GM12878 (cell line): ENCODE measurements around the gene GPR68. TPM values are rescaled to one million over a fixed set of nuclear protein-coding genes. Genes with fewer than 3 reads are reported as not detected.

Source experiments
- ATAC-seq: fragments of 200-7000 bp; cut with Tn5 transposase; 3 replicates; pipeline ENCODE4 v1.9.1; 2020; ENCODE audit warnings: mild to moderate bottlenecking, moderate library complexity
- BruUV-seq: library from RNA; stranded (reverse); fragments of 400-500 nt; replicated peaks from 2 replicates; lab custom pipeline; 2021; lab: Mats Ljungman, UMichigan
- CTCF ChIA-PET: fragments of 300-600 bp; sonication (Branson Sonifier 250); formaldehyde crosslinking; extraction: SDS; loops from one replicate; lab custom pipeline; 2021; ENCODE audit warnings: inconsistent platforms; lab: Yijun Ruan, JAX
- POLR2A ChIA-PET: fragments of 350-600 bp; formaldehyde crosslinking; extraction: SDS; loops from one replicate; lab custom pipeline; 2021; ENCODE audit warnings: inconsistent platforms; lab: Charles Lee
- RAD21 ChIA-PET: fragments of 300-600 bp; sonication (Branson Sonifier 250); formaldehyde crosslinking; loops from one replicate; lab custom pipeline; 2023; ENCODE audit warnings: antibody characterized with exemption; ENCODE audit not compliant: unreplicated experiment; lab: Charles Lee
- SMC1A ChIA-PET: fragments of 300-600 bp; sonication (Branson Sonifier 250); formaldehyde crosslinking; loops from one replicate; lab custom pipeline; 2023; ENCODE audit not compliant: unreplicated experiment, uncharacterized antibody; lab: Charles Lee
- DNase-seq: peaks from one replicate; pipeline ENCODE4 v3.0.0-alpha.2; 2011; ENCODE audit warnings: low read depth, low spot score
- FAIRE-seq: peaks from 3 replicates; lab custom pipeline; 2011; peaks lifted over from hg19 to GRCh38; lab: Jason Lieb, UNC
- H2AFZ ChIP-seq: 2 replicates; pipeline ENCODE4 v1.6.0; 2011; ENCODE audit warnings: low read depth, low read length, control low read depth; ENCODE audit not compliant: control insufficient read depth
- H3K27ac ChIP-seq: 2 replicates; pipeline ENCODE4 v1.5.1; 2011; ENCODE audit warnings: control low read depth; ENCODE audit not compliant: control insufficient read depth, insufficient read depth
- H3K27me3 ChIP-seq, 2 experiments: replicated peaks in 1 of 2; 2 replicates each; pipeline versions ENCODE4 v1.6.0 to v1.6.1; 2011; ENCODE audit warnings: low read length in 1 of 2; ENCODE audit not compliant: control insufficient read depth in 2 of 2, insufficient read depth in 2 of 2
- H3K36me3 ChIP-seq, 2 experiments: 2 replicates each; pipeline ENCODE4 v1.5.1; 2011; ENCODE audit warnings: low read length in 1 of 2; ENCODE audit not compliant: control insufficient read depth in 2 of 2, insufficient read depth in 2 of 2
- H3K4me1 ChIP-seq: 2 replicates; pipeline ENCODE4 v1.6.1; 2011; ENCODE audit warnings: mild to moderate bottlenecking, low read length, moderate library complexity, mixed read lengths; ENCODE audit not compliant: control insufficient read depth, insufficient read depth
- H3K4me2 ChIP-seq: 2 replicates; pipeline ENCODE4 v1.6.0; 2011; ENCODE audit warnings: control low read depth; ENCODE audit not compliant: control insufficient read depth, insufficient read depth
- H3K4me3 ChIP-seq: fragments of 200-600 bp; sonication (generic); 2 replicates; pipeline ENCODE4 v1.5.1; 2016
- H3K79me2 ChIP-seq: 2 replicates; pipeline ENCODE4 v1.6.0; 2011; ENCODE audit warnings: low read length; ENCODE audit not compliant: control insufficient read depth, insufficient read depth
- H3K9ac ChIP-seq: 2 replicates; pipeline ENCODE4 v1.8.0; 2011; ENCODE audit warnings: low read length, control low read depth, mixed read lengths; ENCODE audit not compliant: control insufficient read depth, insufficient read depth
- H3K9me3 ChIP-seq: replicated peaks from 3 replicates; pipeline ENCODE4 v1.5.1; 2011; ENCODE audit warnings: mild to moderate bottlenecking, low read length; ENCODE audit not compliant: control insufficient read depth, insufficient read depth
- H4K20me1 ChIP-seq: 2 replicates; pipeline ENCODE4 v1.6.0; 2011; ENCODE audit not compliant: control insufficient read depth, insufficient read depth
- CREM ChIP-seq: IDR thresholded peaks from 2 replicates; pipeline ENCODE4 v1.6.1; 2014; ENCODE audit warnings: antibody characterized with exemption, low read depth
- MTA3 ChIP-seq: IDR thresholded peaks from 2 replicates; pipeline ENCODE4 v1.6.1; 2012; ENCODE audit warnings: low read length, inconsistent platforms, borderline replicate concordance
- RUNX3 ChIP-seq: IDR thresholded peaks from 2 replicates; pipeline ENCODE4 v1.6.1; 2012; ENCODE audit warnings: low read length, inconsistent platforms
- WGBS: methylation state at CpG from one replicate; pipeline ENCODE4 v1.1.6; 2016; ENCODE audit warnings: low lambda C conversion rate; ENCODE audit not compliant: insufficient replicate concordance, insufficient coverage; ENCODE audit errors: missing lambda C conversion rate; 5-methylcytosine and 5-hydroxymethylcytosine counted together
- in situ Hi-C: fragments of 300-500 bp; cut with MboI; formaldehyde crosslinking; loops from 9 replicates; pipeline ENCODE4 v1.14.3; 2018; ENCODE audit warnings: mixed read lengths
- intact Hi-C: fragments of 100-400 bp; cut with micrococcal nuclease; formaldehyde crosslinking; loops from one replicate; pipeline ENCODE4 v1.14.2; 2022; ENCODE audit not compliant: unreplicated experiment
- polyA plus RNA-seq, 11 experiments: library from polyadenylated mRNA; depleted of rRNA in 4 of 11; unstranded in 6 of 11; stranded (reverse) in 5 of 11; fragments of >200 nt; fragmentation: Nextera tagmentation in 4 of 11; fragmentation: Illumina TruSeq in 1 of 11; extraction: Ambion mirVana in 4 of 11; extraction: Trizol in 1 of 11; gene quantifications; 1 replicate in 1 of 11; 2 replicates in 10 of 11; pipeline versions ENCODE4 v1.2.1 to v1.2.3, GENCODE V29; 2011 to 2016; ENCODE audit warnings: inconsistent platforms in 2 of 11, missing spikeins in 2 of 11, low read depth in 1 of 11
- total RNA-seq, 4 experiments: library from RNA; depleted of rRNA in 3 of 4; stranded (reverse); fragments of >200 nt in 3 of 4; fragmentation: Illumina TruSeq in 1 of 4; extraction: Trizol in 1 of 4; gene quantifications; 2 replicates each; pipeline versions ENCODE4 v1.2.1 to v1.2.3, GENCODE V29; 2013 to 2021
- TF ChIP-seq, protein P1 (sequence below): IDR thresholded peaks from 2 replicates; pipeline ENCODE4 v1.6.1; 2012; ENCODE audit warnings: low read depth, low read length, improper control_type of control experiment
- TF ChIP-seq, protein P2 (sequence below): fragments of 150-350 bp; IDR thresholded peaks from 2 replicates; pipeline ENCODE4 v1.6.1; 2016; ENCODE audit warnings: low read depth, low read length
- TF ChIP-seq, protein P3 (sequence below): fragments of 450-650 bp; formaldehyde crosslinking; IDR thresholded peaks from 2 replicates; pipeline ENCODE4 v1.4.0; 2022; ENCODE audit warnings: mild to moderate bottlenecking, moderate library complexity

GPR68 gene
- total and polyA plus RNA-seq, 10 of the 15 experiments (the other 5 are each of a cell fraction or from before 2014, with no cell fraction given): 0.06 to 3.4 (median 1.8) TPM

- H3K4me2 ChIP-seq: no peak overlapping the region
- no peaks in the 10 kb centered on the region for H3K27me3 ChIP-seq
- no peaks in the 10 kb centered on the region for H3K79me2 ChIP-seq
- TF ChIP-seq, protein P1, sequence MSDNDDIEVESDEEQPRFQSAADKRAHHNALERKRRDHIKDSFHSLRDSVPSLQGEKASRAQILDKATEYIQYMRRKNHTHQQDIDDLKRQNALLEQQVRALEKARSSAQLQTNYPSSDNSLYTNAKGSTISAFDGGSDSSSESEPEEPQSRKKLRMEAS: no peak
- TF ChIP-seq MTA3 (no peak), RUNX3 (no peak), CREM (no peak)
- TF ChIP-seq, protein P2, sequence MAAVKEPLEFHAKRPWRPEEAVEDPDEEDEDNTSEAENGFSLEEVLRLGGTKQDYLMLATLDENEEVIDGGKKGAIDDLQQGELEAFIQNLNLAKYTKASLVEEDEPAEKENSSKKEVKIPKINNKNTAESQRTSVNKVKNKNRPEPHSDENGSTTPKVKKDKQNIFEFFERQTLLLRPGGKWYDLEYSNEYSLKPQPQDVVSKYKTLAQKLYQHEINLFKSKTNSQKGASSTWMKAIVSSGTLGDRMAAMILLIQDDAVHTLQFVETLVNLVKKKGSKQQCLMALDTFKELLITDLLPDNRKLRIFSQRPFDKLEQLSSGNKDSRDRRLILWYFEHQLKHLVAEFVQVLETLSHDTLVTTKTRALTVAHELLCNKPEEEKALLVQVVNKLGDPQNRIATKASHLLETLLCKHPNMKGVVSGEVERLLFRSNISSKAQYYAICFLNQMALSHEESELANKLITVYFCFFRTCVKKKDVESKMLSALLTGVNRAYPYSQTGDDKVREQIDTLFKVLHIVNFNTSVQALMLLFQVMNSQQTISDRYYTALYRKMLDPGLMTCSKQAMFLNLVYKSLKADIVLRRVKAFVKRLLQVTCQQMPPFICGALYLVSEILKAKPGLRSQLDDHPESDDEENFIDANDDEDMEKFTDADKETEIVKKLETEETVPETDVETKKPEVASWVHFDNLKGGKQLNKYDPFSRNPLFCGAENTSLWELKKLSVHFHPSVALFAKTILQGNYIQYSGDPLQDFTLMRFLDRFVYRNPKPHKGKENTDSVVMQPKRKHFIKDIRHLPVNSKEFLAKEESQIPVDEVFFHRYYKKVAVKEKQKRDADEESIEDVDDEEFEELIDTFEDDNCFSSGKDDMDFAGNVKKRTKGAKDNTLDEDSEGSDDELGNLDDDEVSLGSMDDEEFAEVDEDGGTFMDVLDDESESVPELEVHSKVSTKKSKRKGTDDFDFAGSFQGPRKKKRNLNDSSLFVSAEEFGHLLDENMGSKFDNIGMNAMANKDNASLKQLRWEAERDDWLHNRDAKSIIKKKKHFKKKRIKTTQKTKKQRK: no peak
- TF ChIP-seq, protein P3, sequence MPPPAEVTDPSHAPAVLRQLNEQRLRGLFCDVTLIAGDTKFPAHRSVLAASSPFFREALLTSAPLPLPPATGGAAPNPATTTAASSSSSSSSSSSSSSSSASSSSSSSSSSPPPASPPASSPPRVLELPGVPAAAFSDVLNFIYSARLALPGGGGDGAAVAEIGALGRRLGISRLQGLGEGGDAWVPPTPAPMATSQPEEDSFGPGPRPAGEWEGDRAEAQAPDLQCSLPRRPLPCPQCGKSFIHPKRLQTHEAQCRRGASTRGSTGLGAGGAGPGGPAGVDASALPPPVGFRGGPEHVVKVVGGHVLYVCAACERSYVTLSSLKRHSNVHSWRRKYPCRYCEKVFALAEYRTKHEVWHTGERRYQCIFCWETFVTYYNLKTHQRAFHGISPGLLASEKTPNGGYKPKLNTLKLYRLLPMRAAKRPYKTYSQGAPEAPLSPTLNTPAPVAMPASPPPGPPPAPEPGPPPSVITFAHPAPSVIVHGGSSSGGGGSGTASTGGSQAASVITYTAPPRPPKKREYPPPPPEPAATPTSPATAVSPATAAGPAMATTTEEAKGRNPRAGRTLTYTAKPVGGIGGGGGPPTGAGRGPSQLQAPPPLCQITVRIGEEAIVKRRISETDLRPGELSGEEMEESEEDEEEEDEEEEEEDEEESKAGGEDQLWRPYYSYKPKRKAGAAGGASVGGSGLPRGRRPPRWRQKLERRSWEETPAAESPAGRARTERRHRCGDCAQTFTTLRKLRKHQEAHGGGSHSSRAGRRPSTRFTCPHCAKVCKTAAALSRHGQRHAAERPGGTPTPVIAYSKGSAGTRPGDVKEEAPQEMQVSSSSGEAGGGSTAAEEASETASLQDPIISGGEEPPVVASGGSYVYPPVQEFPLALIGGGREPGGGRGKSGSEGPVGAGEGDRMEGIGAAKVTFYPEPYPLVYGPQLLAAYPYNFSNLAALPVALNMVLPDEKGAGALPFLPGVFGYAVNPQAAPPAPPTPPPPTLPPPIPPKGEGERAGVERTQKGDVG (CRISPR knock-in tag): no peak
- H3K27ac ChIP-seq: no peak overlapping the region
- intact Hi-C loops: no loop called here
- SMC1A ChIA-PET: interaction anchor here (1.0 to 1.4 kb wide), 4 partner anchors 9 to 100 kb away, joined by 3 to 5 read pairs (median 4); no protein-coding TSS in a partner anchor
- H3K36me3 ChIP-seq: peaks cover 25 to 33% of the 10 kb centered on the region in 2 experiments
- no peak for DNase-seq
- CTCF ChIA-PET: interaction anchor here (0.7 to 2.4 kb wide), 2 partner anchors 101 to 137 kb away, joined by 3 to 12 read pairs; no protein-coding TSS in a partner anchor
- POLR2A ChIA-PET: no interaction called here
- BruUV-seq: no TSS peak
- 97% methylated on average over 4 of the region's 4 CpGs for WGBS
- no peaks in the 10 kb centered on the region for H4K20me1 ChIP-seq
- FAIRE-seq: no peak
- ATAC-seq: no peak
- H3K9me3 ChIP-seq: no peaks in the 10 kb centered on the region
- in situ Hi-C loops: no loop called here
- H3K4me1 ChIP-seq: no peaks in the 10 kb centered on the region
- no peak overlapping the region for H3K4me3 ChIP-seq
- no peak overlapping the region for H2AFZ ChIP-seq
- RAD21 ChIA-PET: no interaction called here
- H3K9ac ChIP-seq: no peak overlapping the region
These were observed 57.9 kb downstream of the GPR68 start for GRCh38 chr14:91186515-91187066.
